Cardiac muscle cell (in vitro differentiated cells and primary cell): ENCODE measurements around the gene PSMD1. TPM values are rescaled to one million over a fixed set of nuclear protein-coding genes. Genes with fewer than 3 reads are reported as not detected.

Experiments used
- DNase-seq, 2 donors: peaks; one replicate each; pipeline versions ENCODE4 v3.0.0 to v3.0.0-alpha.2; 2010 to 2017; ENCODE audit warnings: low read depth in 1 of 2, low spot score in 1 of 2
- H3K27ac ChIP-seq: fragments of 200-600 bp; sonication (generic); 2 replicates; pipeline ENCODE4 v1.5.1; 2016
- H3K27me3 ChIP-seq: fragments of 200-600 bp; sonication (generic); 2 replicates; pipeline ENCODE4 v1.6.0; 2016; ENCODE audit warnings: control low read depth
- H3K36me3 ChIP-seq: fragments of 200-600 bp; sonication (generic); 2 replicates; pipeline ENCODE4 v1.5.1; 2016; ENCODE audit warnings: control low read depth
- H3K4me1 ChIP-seq: fragments of 200-600 bp; sonication (generic); 2 replicates; pipeline ENCODE4 v1.8.1; 2017; ENCODE audit warnings: low read depth, mild to moderate bottlenecking, mixed run types
- H3K4me3 ChIP-seq: fragments of 200-600 bp; sonication (generic); 2 replicates; pipeline ENCODE4 v1.5.1; 2016; ENCODE audit warnings: mild to moderate bottlenecking
- H3K9me3 ChIP-seq: fragments of 200-600 bp; sonication (generic); 2 replicates; pipeline ENCODE4 v1.5.1; 2017; ENCODE audit warnings: low read depth, mild to moderate bottlenecking, control low read depth
- polyA plus RNA-seq: library from polyadenylated mRNA; unstranded; fragments of >200 nt; fragmentation: Nextera tagmentation; extraction: Ambion mirVana; gene quantifications from 2 replicates; pipeline ENCODE4 v1.2.1, GENCODE V29; 2016
- total RNA-seq: library from RNA; depleted of rRNA; stranded (reverse); fragments of >200 nt; gene quantifications from 2 replicates; pipeline ENCODE4 v1.2.3, GENCODE V29; 2016
- TF ChIP-seq, protein P1 (sequence below): IDR thresholded peaks from 2 replicates; pipeline ENCODE4 v1.5.1; 2012; ENCODE audit warnings: low read depth, mild to moderate bottlenecking, low read length

PSMD1 gene
- total and polyA plus RNA-seq, 2 experiments from 2014 or later, result 122 to 133 TPM

DNA sequence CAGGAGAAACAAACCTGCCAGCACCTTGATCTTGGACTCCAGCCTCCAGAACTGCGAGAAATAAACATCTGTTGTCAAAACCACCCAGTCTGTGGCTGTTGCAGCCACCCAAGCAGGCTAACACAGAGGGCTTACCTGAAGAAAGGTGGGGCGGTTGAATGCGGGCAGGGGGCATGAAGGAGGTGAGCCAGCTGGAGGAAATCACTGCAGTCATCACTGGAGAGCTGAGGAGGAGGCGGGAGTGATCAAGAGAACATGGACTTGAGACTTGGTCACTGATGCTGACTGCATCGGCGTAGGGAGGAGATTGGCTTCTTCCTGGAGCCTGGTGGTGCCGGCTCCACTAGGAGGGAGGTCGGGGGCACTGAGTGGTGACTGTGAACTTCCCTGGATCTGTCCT, 127.2 kb downstream of the PSMD1 start:
- no peak for DNase-seq
- Histone ChIP-seq H3K27ac (no peak overlapping the region), H3K4me1 (no peaks in the 10 kb centered on the region), H3K36me3 (no peaks in the 10 kb centered on the region), H3K9me3 (no peaks in the 10 kb centered on the region), H3K27me3 (no peaks in the 10 kb centered on the region), H3K4me3 (no peak overlapping the region)
- TF ChIP-seq, protein P1, sequence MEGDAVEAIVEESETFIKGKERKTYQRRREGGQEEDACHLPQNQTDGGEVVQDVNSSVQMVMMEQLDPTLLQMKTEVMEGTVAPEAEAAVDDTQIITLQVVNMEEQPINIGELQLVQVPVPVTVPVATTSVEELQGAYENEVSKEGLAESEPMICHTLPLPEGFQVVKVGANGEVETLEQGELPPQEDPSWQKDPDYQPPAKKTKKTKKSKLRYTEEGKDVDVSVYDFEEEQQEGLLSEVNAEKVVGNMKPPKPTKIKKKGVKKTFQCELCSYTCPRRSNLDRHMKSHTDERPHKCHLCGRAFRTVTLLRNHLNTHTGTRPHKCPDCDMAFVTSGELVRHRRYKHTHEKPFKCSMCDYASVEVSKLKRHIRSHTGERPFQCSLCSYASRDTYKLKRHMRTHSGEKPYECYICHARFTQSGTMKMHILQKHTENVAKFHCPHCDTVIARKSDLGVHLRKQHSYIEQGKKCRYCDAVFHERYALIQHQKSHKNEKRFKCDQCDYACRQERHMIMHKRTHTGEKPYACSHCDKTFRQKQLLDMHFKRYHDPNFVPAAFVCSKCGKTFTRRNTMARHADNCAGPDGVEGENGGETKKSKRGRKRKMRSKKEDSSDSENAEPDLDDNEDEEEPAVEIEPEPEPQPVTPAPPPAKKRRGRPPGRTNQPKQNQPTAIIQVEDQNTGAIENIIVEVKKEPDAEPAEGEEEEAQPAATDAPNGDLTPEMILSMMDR, result no peak

DNA sequence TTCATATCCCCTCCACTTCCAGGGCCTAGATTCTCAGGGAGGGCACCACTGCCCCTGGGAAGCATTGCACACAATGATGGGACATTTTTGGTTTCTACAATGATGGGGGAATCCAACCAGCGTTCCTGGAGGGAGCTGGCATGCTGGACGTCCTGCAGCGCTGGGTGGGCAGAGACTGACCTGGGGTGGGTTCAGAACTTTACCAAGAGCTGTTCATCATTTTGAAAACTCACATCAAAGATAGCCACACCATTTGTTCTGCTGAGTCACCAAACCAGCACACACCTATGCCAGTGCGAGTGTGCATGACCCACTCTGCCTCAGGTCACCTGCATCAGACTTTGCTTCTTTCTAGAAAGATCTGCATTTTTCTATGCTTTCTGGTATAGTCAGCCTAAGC, 127.7 kb downstream of the PSMD1 start:
- H3K27me3 ChIP-seq, result no peaks in the 10 kb centered on the region
- no peak for DNase-seq
- H3K9me3 ChIP-seq, result no peaks in the 10 kb centered on the region
- no peaks in the 10 kb centered on the region for H3K36me3 ChIP-seq
- H3K4me3 ChIP-seq, result no peak overlapping the region
- no peaks in the 10 kb centered on the region for H3K4me1 ChIP-seq
- TF ChIP-seq, protein P1, result no peak
- H3K27ac ChIP-seq, result no peak overlapping the region

DNA sequence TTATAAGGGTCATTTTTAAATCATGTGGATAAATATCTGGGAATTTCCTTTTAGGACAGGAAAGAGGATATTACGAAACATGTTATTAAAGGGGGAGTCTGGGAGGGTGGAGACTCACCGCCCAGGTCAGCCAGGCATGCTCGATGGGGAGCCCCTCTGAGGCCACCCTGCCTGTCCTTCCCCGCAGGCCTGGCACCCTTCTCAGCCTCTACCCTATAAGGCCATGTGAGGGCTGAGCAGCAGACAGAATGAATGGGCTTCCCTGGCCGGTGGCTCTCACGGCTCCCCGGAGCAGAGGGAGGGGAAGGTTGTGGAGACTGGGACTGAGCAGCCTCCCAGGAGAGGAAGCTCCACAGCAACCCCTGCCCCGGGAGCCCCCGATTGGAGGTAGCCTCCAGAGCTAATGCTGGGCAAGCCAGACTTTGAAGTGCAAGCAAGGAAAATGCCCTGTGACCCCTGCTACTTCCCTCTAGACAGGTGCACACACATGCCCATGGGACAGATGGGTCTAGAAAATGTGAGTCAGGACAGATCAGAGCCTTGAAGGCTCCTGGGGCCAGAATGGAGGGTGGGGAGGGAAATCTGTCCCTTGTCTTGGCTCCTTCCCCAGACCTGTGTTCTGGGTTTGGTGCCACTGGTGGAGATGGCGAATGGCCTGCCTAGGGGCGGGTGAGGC, 128.5 kb downstream of the PSMD1 start:
- Histone ChIP-seq H3K27ac (no peak overlapping the region), H3K9me3 (no peaks in the 10 kb centered on the region), H3K4me1 (no peaks in the 10 kb centered on the region), H3K4me3 (no peak overlapping the region), H3K27me3 (no peaks in the 10 kb centered on the region), H3K36me3 (no peaks in the 10 kb centered on the region)
- peak in 1 of 2 donors; percentile 44 for DNase-seq
- TF ChIP-seq, protein P1, result no peak

DNA sequence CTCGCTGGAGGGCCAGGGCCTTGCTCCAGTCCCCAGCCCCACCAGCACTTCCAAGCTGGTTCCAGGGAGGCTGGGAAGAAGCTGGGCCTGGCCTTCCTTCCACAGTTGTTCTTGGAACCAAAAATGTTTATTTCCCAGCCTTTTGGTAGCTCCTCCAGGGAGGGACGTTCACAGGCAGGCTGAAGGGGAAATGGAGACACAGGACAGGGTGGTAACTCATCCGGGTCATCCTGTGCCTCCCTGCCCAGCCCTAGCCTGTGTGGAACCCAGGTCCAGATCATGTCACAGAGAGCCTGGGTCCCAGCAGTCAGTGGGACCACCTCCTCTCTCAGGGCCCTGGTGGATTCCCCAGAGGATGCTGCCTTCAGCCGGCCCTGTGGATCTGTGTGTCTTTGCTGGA, 129.2 kb downstream of the PSMD1 start:
- Histone ChIP-seq H3K36me3 (no peaks in the 10 kb centered on the region), H3K4me3 (no peak overlapping the region), H3K27ac (no peak overlapping the region), H3K27me3 (no peaks in the 10 kb centered on the region), H3K9me3 (no peaks in the 10 kb centered on the region), H3K4me1 (no peaks in the 10 kb centered on the region)
- TF ChIP-seq, protein P1, result no peak
- no peak for DNase-seq

DNA sequence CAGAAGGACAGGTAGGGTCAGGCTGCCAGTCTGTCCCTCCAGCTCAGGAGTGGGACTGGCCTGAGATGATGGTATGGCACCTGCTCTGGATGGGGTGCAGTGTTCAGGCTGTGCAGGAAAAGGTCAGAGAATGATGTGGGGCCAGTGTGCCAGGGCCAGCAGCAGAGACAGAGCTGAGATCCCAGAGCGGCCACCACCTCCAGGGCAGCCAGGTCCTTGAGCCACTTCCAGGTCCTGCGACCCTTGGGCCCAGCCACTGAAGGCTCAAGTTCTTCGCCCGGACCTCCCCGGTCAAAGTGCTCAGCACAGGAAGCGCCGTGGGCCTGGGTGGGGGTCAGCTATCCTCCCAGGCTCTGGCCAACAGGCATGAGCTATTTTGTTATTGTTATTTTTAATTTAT, 129.7 kb downstream of the PSMD1 start:
- H3K4me1 ChIP-seq, result no peaks in the 10 kb centered on the region
- no peak for DNase-seq
- H3K27ac ChIP-seq, result no peak overlapping the region
- H3K27me3 ChIP-seq, result no peaks in the 10 kb centered on the region
- H3K9me3 ChIP-seq, result no peaks in the 10 kb centered on the region
- no peaks in the 10 kb centered on the region for H3K36me3 ChIP-seq
- no peak overlapping the region for H3K4me3 ChIP-seq
- TF ChIP-seq, protein P1, result no peak
